HG03521 (cell line): ENCODE measurements around the gene SLC17A5.
"Not testable (repeated sequence)": the region's sequence is repeated elsewhere in the genome, so short reads cannot be mapped to it uniquely, and the experiment has no call there.

Experiments
- ATAC-seq: cut with Tn5 transposase; IDR thresholded peaks from one replicate; pipeline ENCODE4 v1.9.1; 2021; ENCODE audit warnings: mild to moderate bottlenecking, moderate library complexity; ENCODE audit not compliant: unreplicated experiment

Gene SLC17A5

DNA sequence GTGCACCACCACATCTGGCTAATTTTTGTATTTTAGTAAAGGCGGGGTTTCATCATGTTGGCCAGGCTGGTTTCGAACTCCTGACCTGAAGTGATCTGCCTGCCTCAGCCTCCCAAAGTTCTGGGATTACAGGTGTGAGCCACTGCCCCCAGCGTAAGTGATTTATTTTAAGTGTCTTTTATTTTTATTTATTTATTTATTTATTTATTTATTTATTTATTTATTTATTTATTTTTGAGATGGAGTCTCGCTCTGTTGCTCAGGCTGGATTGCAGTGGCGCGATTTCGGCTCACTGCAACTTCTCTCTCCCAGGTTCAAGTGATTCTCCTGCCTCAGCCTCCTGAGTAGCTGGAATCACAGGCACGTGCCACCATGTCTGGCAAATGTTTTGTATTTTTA, 30.3 kb downstream of the SLC17A5 start:
- ATAC-seq: not testable (repeated sequence)

DNA sequence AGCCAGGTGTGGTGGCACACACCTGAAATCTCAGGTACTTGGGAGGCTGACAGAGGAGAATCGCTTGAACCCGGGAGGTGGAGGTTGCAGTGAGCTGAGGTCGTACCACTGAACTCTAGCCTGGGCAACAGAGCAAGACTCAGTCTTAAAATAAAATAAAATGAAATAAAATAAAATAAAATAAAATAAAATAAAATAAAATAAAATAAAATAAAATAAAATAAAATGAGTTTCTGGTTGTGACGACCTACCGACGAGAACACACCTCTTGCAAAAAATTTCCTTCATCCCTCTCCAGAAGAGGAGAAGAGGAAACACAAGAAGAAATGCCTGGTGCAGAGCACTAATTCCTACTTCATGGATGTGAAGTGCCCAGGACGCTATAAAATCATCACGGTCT, 35.7 kb downstream of the SLC17A5 start:
- ATAC-seq: not testable (repeated sequence)

DNA sequence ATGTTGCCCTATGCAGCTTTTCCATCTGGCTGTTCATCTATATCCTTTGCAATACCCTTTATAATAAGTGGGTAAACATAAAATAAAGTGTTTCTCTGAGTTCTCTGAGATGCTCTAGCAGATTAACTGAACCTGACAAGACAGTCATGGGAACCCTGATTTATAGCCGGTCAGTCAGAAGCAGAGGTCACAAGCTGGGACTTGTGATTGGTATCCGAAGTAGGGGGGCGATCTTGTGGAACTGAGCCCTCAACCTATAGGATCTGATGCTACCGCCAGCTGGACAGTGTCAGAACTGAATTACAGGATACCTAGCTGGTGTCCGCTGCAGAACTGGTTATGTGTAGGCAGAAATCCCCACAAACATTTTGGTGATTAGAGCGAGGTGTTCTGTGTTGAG, 39.0 kb downstream of the SLC17A5 start:
- ATAC-seq: no peak

DNA sequence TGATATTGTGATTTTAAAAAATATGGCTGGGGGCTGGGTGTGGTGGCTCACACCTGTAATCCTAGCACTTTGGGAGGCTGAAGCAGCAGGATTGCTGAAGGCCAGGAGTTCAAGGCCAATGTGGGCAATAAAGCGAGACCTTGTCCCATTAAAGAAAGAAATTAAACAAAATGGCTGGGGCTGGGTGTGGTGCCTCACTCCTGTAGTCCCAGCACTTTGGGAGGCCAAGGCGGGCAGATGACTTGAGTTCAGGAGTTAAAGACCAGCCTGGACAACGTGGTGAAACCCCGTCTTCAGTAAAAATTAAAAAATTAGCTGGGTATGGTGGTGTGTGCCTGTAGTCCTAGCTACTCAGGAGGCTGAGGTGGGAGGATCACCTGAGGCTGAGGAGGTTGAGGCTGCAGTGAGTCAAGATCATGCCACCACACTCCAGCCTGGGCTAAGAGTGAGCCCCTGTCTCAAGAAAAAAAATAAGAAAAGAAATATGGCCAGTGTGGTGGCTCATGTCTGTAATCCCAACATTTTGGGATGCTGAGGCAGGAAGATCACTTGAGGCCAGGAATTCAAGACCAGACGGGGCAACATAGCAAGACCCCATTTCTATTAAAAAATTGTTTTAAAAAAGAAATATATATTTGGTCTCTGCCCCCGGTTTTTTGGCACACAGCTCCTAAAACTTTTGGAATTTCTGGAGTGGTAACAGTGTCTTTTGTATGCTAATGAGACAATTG, 39.8 kb downstream of the SLC17A5 start:
- ATAC-seq: no peak

DNA sequence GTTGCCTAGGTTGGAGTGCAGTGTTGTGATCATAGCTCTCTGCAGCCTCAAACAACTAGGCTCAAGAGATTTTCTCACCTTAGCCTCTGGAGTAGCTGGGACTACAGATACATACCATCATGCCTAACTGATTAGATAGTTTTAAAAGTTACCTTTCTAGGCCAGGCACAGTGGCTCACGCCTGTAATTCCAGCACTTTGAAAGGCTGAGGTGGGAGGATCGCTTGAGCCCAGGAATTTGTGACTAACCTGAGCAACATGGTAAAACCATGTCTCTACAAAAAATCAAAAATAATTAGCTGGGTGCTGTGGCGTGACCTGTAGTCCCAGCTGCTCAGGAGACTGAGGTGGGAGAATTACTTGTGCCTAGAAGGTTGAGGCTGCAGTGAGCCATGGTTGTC, 41.2 kb downstream of the SLC17A5 start:
- ATAC-seq: no peak

DNA sequence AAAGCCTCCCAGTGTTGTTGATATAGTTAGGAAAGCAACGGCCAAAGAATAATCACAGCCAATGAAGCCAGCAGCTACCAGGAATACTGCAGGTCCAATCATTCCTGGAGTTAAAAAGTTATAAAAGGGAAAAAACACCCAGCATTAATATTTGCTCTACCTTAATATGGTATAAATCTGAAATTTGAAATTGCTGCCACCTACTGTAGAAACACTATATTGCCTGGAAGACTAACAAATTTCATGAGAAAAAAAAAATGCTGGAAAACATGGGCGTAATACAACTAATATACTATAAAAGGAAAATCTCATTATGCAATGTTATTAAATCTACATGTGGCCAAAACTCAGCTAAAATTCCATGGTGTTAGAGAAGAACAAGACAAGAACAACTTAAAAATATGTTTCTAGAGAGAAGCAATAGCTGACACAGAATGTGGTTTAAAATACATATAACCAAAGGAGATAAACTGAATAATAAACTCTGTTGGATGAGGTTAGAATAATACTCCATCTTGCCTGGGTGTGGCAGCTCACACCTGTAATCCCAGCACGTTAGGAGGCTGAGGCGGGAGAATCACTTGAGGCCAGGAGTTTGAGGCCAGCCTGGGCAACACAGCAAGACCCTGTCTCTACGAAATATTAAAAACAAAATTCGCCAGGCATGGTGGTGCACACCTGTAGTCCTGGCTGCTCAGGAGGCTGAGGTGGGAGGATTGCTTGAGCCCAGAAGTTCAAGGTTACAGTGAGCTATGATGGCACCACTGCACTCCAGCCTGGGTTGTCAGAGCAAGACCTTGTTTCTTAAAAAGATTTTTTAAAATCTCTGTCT, 43.1 kb downstream of the SLC17A5 start:
- no peak for ATAC-seq

DNA sequence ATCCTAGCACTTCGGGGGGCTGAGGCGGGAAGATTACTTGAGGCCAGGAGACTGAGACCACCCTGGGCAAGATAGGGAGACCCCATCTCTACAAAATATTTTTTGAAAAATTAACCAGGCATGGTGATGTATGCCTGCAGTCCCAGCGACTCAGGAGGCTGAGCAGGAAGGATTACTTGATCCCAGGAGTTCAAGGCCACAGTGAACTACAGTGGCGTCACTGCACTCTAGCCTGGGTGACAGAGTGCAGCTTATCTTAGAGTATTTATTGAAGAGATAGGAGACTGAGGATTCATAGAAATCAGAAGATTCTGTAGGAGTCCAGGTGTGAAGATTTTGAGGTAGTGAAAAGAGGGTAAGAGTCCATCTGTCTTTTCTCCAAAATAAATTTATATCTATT, 45.0 kb downstream of the SLC17A5 start:
- no peak for ATAC-seq

DNA sequence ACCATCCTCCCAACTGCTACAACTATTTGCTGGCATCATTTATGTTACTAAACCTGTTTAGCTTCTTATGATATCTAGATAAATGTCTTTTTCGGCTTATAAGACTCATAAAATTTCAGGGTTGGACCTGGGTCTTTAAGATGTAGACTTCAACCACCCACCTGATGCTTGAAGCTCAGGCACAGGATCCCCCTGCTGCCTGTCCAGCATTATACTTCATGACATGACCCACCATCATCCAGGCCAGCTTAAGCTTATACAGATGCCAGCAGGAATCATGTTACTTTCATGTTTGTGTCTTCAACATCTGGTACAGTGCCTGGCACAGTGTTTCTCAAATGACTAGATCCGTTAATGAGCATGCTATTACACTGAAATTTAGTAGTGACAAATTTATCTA, 47.4 kb downstream of the SLC17A5 start:
- ATAC-seq: no peak

DNA sequence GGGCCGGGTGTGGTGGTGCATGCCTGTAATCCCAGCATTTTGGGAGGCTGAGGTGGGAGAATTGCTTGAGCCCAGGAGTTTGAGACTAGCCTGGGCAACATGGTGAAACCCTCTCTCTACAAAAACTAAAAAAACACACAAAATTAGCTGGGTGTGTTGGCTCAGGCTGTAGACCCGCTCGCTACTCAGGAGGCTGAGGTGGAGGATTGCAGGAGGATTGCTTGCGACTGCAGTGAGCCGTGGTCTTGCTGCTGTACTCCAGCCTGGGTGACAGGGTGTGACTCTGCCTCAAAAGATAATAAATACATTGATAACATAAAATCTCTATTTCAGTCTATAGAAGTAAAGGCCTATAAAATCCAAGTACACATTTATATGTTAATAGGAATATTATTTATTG, 49.3 kb downstream of the SLC17A5 start:
- ATAC-seq: no peak

DNA sequence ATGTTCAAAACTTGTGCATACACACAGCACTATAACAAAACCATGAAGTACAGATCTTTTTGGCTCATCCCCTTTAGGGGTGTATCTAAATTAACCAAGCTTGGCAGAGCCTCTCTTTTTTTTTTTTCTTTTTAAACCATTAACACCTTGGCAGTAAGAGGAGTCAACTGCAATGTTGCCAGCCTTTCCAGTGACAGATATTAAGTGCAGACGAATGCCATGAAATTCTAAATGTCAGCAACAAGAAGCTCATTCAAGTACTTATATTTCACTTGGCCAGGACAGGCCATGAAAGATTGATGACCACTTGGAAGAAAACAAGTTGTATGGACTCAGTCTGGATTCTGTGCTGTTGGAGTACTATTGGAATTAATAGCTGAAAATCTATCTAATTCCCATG, 49.8 kb downstream of the SLC17A5 start:
- ATAC-seq: no peak

DNA sequence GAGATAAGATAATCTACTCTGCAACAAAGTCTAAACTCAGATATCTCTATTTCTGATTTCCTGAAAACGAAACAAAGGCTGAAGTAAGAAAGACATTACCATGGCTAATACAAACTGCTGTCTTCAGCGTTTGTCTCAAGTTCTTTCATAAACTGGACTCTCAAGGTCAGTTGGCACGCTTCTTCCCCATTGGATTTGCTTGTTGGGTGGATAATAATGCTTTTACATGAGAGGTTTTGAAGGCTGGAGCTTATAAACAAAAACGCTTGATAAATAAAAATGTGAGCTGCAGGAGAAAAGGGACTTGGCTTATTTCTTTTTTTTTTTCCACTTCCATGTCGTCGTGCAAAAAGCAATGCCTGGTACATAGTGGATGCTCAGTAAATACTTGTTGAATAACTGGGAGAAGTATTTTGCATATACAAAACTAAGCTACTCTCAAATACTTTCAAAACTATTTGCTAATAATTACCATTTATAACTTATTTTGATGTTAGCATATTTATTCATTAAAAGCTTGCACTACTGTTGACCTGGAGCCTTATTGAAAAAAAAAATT, 67.3 kb downstream of the SLC17A5 start:
- ATAC-seq: peak; percentile 1

DNA sequence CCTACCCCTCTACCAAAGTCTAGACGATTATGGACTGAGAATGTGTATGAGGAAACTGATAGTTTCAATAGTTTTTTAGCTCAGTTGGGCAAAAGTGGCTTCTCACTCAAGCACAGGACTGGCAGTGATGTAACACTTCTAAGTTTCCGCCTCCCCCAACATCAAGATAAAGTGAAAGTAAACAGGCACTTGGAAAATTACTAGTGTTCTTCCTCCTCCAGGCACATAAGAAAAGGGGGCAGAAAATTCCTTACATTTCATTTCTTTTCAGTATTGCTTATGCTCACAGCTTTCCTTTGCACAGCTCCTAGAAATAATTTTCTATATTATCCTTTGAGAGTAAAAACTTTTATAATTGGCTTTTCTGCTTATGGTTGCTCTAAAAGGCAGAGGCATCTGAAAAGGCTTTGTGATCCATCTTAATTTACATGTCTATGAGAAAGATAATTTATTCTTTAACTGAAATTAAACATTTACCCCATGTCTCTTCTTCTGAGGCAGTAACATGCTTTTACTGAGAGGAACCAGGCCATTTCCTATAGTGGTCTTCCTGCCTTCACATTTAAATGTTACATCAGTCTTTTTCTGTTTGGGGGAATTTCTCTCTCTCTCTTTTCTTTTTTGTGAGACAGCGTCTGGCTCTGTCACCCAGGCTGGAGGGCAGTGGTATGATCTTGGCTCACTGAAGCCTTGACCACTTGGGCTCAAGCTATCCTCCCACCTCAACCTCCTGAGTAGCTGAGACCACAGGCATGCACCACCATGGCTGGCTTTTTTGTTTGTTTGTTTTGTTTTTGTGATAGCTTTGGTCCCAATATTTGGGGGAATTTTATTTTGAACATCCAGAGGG, 68.0 kb downstream of the SLC17A5 start:
- ATAC-seq: peak; percentile 77

DNA sequence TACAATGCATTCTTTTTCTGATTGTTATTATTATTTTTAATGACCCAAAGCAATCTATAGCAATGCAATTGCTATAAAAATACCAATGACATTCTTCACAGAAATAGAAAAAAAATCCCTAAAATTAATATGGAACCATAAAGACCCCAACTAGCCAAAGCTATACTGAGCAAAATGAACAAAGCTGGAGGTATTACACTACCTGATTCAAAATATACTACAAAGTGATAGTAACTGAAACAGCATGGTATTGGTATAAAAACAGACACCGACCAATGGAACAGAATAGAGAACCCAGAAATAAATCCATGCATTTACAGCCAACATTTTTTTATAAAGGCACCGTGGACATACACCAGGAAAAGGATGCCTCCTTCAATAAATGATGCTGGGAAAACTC, 72.5 kb downstream of the SLC17A5 start:
- ATAC-seq: no peak

DNA sequence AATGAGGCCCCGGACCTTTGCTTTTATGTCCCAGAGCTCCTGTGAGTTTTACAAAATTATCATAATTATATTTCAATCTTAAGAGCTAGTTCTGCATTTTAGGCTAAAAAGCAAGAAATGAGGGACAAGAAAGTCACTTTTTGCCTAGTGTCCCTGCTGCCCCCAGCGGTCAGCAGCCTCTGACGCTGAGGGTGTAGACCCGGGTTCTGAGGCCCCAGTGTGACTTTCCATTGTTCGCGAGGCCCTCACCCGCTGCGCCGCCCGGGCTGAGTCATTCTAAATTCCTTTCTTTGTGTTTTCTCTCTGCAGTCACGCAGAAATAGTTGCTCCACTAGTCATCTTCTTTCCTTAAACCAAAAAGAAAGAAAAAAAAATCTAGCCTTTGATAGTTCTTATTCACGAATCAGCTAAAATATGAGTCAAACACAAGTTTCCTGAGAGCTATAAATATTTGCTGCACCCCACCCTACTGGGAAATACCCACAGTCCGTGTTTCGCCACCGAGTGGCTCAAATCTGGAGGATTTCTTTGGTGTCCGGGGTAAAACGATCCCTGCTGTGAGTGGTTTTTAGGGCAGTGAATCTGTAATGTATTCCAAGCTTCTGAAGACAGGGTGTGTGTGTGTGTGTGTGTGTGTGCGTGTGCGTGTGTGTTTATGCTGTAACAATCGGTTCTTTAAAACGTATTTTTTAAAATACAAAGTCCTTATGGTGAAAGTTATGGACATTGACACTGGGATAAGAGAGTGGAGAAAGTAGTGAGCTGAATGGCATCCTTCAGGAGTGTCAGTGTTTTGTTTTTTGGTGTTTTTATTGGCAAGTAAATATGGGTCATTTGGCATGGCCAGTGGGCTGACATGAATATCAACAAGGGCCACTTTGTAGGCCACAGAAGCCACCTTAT, 73.3 kb downstream of the SLC17A5 start:
- ATAC-seq: peak; percentile 73

DNA sequence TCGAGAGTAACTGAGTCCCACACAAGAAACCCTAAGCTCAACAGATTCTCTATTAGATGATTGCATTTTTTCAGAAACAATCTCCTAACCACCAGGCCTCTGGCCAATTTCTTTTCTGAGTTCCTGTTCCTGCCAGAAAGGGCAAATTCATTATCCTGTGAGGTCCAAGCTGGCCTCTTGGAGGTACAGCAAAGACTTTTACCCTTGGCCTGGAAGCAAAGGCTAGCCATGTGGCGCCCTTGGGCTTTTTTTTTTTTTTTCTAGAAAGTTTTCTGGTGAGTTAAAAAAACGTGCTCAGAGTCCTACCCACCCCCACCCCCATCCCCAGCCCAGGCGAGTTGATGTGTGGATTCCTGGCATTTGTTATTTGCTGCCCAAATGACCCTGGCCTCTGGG, 73.9 kb downstream of the SLC17A5 start:
- peak; percentile 10 for ATAC-seq

DNA sequence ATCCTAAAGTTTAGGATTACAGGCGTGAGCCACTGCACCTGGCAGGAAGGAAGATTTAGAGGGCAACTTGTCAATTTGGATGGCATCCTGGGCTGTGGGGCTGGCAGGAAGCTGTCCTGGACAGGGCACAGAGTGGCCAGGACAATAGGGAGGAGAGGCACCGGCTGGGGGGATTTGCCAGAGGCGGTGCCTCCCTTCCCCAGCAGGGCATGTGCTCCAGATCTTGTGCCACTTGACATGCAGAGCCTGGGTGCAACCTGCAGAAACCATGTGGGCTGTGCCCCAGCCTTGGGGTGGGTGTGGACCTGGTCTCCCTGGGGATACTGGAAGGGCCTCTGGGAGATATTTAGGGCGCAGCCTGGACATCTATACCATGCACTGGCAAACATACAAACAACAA, 74.4 kb downstream of the SLC17A5 start:
- ATAC-seq: peak; percentile 16

DNA sequence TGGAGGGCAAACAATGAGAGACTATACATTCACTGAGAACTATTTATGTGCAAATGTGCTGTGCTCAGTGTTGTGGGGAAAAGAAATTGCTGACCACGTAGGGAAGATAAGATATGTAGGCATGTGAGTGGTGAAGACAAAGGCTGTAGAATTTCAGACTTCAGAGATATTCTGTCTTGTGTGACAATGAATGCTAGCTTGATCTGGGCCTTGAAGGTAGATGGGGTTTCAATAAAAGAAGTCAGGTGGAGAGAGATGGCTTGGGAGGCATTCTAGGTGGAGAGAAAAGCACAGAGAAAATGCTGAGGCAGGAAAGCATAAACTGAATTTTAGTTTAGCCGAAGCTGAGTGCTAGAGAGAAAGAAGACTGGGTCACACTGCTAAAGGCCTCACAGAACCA, 76.1 kb downstream of the SLC17A5 start:
- no peak for ATAC-seq

DNA sequence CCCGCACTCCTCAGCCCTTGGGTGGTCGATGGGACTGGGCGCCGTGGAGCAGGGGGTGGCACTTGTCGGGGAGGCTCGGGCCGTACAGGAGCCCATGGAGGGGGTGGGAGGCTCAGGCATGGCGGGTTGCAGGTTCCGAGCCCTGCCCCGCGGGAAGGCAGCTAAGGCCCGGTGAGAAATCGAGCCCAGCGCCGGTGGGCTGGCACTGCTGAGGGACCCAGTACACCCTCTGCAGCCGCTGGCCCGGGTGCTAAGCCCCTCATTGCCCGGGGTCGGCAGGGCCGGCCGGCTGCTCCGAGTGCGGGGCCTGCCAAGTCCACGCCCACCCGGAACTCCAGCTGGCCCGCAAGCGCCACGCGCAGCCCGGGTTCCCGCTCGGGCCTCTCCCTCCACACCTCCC, 81.3 kb downstream of the SLC17A5 start:
- not testable (repeated sequence) for ATAC-seq

DNA sequence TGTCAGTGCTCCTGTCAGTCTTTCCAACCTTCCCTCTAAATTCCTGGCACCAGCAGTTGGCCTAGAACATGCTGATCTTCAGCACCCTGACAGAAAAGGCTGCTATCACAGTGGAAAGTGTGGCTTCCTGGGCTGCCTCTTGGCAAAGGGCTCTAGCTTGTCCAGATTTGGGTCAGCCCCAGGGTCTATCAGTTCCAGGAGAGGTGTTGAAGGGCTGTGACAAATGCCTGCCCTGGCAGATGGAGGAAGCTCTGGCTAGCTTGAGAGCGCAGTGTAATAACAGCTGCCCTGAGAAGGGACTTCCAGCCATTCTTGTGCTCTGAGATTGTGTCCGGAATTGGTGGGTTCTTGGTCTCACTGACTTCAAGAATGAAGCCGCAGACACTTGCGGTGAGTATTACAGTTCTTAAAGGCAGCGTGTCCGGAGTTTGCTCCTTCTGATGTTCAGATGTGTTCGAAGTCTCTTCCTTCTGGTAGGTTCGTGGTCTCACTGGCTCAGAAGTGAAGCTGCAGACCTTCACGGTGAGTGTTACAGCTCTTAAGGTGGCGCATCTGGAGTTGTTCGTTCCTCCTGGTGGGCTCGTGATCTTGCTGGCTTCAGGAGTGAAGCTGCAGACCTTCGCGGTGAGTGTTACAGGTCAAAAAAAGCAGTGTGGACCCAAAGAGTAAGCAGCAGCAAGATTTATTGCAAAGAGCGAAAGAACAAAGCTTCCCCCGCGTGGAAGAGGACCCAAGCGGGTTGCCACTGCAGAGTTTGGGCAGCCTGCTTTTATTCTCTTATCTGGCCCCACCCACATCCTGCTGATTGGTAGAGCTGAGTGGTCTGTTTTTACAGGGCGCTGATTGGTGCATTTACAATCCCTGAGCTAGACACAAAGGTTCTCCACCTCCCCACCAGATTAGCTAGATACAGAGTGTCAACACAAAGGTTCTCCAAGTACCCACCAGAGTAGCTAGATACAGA, 82.3 kb downstream of the SLC17A5 start:
- ATAC-seq: not testable (repeated sequence)
